Measurements from ENCODE around the gene VAV2.

Gene VAV2

DNA sequence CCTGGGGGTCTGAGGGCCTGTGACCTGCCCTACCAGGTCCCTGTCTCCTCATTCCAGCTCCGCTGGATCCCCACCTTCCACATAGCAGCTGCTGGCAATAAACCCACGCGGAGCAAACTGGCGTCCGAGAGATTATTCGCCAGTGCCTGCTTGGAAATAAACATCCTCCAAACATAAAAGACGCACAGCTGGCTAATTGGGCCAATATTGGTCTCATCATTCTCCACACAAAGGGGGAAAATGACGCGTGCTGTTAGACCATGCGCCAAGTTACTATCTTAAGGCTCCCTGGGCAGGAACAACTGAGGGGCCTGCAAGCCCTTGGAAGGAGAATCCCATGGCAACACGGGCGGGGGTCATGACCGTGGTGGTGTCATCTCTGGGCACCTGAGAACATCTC is 180.7 kb downstream of the VAV2 start:
- DNase-seq: peak; percentile 67

DNA sequence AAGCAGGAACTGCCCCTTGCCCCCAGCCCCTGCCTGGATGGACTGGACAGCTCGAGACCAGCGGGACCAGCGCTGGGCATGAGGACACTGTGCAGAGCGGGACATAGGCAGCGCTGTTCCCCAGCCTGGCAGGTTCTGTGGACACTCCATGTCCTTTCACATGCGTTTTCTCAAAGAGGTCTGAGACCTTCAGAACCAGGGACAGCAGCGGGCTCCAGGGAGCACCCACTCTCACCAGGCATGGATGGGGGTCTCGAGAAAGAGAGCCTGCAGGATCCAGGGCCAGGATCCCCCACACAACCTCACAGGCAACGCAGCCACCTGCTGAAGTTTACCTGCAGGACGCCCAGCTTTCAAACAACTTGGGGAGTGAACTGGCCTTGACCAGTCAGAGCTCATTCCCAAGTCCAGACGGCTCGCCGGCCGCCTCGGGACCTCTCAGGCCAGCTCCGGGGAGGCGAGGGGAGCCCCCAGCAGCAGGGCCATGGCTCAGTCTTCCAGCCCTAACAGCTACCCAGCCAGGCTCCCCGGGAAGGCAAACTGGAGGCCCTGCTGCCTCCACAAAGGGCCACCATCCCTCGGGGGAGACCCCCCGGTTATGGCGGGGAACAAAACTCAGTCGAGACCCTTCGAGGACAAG is 181.4 kb downstream of the VAV2 start:
- no peak for DNase-seq

DNA sequence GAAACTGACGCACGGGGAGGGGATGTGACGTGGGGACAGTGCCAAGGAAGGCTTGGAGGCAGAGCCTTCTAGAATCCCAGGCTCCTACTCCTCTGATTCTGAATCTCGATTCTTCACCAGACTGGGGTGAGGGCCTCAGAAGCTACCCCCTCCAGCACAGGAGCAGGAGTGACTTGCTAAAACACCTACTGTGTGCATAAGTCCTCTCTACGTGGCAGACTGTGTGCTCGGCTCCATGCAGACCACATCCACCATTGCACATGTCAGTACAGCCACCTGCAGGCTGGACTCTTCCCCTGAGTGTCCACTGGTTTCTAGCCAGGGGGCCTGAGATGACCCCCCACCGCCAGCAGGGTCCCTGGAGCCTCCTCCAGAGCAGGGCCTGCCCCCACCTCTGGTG is 182.8 kb downstream of the VAV2 start:
- no peak for DNase-seq

DNA sequence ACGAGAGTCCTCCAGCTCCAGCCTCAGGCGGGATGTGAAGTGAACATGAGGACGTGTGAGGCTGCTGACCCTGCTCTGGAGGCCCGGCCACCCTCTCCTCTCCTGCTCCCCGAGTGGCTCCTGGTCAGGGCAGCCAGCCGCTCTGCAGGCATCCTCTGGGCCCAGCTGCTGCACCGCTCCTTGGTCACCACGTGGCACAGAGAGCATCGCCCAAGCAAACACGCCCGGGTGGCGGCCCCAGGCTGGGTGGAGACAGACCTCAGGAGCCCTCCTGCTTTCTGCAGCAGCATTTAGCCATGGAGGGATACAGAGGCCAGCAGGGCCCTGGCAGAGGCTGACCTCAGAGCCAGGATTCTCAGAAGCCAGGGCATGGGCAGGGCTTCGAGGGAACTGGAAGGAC is 184.3 kb downstream of the VAV2 start:
- no peak for DNase-seq

DNA sequence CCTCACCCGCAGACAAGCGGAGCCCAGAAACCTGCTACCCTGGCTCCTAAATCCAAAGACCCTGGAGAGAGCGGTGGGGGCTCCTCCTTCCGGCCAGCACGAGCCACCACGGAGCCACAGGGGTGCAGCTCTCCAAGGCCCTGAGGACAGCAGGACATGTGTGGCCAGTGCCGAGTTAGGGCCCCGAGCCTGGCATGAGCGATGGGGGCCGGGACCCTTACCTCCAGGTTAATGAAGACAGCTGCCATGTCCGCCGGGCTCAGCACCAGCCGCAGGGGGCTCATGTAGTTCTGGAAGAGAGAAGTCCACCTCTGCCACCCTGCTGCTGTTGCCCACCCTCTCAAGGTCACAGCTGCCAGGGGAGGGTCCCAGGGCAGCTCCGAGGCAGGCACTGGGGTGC is 185.1 kb downstream of the VAV2 start:
- DNase-seq: no peak

DNA sequence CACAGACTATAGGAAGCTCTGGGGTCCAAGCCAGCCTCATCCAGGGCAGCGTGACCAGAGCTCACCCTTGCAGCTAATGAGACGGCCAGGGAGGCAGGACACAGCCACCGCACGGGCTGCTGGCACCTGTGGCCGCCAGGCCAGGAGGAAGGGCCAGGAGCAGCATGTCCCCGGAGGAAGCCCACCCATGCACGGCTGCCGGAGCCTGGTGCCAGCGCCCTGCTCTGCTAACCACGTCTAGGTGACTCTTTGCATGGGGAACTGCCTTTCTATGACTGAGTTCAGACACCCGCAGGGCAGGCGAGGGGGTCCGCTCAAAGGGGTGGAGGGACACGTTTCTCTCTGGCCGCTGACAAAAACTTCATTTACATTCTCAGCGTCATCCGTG is 185.5 kb downstream of the VAV2 start:
- DNase-seq: no peak

DNA sequence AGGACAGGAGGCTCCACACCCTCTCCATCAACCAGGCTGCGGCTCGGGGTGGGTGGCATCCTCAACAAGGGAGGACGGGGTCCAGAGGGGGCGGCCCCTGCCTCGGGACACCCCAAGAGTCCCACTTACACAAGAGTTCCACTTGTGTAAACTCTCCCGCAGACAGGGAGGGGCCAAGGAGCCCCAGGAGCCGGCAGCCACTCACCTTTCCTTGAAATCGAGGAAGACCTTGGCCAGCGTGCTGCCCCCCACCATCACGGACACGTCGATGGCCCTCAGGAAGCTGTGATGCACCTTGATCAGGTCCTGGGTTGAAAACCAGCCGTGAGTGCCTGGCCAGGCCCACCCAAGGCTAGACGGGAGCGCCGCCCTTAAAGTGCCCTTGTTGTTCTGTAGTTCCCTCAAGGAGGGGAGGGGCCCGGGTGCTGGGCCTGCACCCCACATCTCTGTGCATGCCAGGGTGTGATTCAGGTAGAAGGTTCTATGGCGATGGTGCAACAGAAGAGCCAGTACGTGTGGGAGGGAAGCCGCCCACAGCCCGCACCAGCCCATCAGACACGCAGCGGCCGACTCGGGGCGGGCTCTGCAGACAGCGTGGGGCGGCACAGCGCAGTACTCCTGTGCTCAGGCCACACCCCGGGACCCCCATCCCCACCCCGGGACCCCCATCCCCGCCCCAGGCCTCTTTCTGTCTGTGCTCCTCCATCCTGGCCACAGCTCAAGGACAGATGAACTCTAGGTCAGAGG is 186.1 kb downstream of the VAV2 start:
- DNase-seq: no peak

DNA sequence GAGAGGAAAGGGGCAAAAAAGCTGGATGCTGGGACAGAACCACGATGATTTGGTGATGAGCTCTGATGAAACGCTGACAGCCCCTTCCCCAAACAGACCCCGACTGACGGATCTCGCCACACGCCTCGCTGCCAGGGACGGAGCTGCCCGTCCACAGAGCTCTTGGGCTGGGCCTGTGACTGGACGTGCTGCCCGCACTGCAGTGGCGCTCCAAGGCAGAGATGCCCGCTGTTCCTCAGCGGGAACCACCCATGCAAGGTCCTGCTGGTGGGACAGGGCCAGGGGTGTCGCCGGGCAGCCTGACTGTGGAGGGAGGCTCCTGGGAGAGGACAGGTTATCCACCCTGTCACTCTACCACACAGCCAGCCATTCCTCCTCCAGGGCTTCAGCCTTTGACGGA is 187.9 kb downstream of the VAV2 start:
- no peak for DNase-seq

DNA sequence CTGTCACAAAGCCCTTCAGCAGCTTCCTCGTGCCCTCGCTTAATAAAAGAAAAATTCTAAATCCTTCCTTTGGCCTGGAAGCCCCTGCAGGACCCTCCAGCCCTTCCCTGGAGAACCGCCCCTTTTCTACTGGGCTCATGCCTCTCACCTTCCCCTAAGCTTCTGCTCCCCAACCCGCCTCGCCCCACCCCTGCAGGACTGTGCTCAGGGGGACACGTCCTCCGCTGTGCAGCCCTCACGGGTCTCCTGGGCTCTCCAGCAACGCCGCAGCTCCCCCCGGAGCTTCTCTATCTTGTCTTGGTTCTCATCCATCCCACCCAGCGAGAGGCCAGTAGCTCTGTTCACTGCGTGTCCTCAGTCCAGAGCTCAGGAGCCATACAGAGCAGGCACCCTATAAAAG is 188.4 kb downstream of the VAV2 start:
- DNase-seq: no peak

DNA sequence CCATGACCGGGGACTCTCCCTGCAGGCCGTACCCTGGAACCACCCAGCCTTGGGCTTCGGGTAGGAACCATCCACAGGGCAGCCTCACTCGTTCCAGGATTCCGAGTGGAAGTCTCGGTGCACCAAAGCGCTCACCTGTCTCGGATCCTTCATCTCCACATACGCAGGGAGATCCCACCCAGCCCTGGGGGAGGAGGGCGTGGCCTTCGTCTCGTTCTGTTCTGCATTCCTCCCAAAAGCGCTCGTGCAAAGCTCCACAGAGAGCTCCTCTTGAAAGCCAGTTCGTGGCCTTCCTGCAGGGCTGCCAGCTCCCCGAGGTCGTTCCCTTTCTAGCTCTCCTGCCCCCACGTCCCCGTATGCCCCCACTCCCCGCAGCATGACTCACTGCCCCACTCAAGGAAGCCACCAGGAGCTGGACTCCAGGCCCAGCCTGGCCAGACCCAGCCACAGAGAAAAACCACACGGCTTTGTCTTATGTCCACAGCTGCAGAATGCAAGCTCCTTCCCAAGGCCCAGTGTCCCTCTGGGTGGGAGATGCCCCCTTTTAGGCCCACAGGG is 189.0 kb downstream of the VAV2 start:
- DNase-seq: no peak

DNA sequence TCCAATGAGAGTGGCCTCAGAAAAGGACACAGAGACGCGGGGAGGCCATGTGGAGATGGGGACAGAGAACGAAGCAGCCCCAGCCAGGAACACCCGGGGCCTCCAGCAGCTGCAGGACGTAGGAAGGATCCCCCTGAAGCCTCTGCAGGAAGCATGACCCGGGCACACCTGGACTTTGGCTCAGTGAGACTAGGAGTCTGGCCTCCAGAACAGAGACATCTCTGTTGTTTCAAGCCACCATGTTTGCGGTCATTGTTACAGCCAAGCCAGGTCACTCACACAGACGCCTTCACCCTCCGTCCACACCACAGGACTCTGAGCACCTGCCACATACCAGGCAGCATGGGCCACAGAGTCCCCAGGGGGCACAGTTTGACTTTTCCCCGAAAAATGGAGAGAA is 190.4 kb downstream of the VAV2 start:
- no peak for DNase-seq

DNA sequence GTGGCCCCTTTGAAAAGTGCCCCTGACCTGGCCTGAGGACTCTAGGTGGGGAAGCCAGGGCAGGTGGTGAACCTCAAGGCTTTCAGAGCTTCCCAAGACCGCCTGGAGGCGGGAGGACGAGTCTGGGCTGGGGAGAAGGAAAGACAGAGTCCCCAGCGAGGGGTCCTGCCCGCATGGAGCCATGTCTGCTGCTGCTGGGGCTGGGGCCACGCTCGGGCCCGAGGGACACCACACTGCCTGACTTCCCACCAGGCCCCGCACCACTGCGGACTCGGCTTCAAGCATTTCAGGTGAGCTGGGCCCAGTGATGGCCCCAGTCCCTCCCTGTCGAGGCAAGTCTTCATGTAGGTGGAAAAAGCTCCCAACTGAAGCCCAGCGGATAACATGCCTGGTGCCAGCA is 191.9 kb downstream of the VAV2 start:
- no peak for DNase-seq

DNA sequence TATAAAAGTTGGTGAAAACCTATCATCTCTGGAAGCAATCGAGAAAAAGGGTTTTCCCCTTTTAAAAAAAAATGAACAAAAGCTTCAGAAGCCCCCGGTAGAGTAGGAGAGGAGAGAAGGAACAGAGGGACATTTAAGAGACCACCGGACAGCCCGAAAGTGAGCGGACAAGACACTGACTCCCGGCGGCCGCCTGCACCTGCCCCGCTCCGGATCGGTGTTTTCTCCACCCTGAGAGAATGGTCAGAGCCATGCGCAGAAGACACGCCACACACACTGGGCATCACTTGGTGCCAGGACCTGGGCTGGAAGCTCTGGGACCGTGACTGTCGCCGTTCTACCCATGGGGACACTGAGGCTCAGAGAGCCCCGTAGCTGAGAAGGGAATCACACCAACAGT is 192.4 kb downstream of the VAV2 start:
- DNase-seq: no peak

DNA sequence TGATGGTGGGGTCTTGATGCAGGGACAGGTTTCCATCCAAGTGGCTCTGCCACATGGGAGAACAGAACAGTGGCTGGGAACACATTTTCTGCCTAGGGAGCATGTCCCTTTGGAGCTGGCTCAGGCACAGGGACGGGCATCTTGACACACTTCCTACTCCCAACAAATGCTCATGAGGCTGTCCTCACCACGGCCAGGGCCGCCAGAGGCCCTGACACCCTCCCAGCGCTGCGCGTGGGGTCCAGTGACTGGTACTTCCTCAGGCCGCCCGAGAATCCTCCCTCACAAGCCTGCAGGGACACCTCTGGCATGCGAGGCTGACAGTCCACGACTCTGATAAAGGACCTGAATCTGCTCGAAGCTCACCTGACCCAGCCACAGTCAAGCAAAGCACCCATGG is 193.0 kb downstream of the VAV2 start:
- DNase-seq: no peak

DNA sequence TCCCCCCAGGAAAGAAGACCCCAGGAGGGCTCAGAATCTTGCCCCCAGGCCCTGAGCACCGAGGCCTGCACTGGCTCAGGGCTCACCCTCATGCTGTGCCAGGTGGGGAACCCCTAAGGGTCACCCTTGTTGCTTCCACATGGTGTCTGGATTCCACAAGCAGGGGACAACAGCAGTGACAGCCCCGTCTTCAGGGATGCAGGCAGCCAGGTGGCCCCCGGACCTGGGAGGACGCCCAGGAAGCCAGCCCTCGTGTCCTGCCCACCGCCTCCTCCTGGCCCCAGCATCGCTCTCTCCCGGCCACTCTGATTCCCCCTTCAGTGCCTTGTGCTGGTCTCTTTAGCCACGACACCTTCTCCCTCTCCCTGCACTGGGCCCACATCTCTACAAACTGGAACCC is 194.0 kb downstream of the VAV2 start:
- DNase-seq: no peak

DNA sequence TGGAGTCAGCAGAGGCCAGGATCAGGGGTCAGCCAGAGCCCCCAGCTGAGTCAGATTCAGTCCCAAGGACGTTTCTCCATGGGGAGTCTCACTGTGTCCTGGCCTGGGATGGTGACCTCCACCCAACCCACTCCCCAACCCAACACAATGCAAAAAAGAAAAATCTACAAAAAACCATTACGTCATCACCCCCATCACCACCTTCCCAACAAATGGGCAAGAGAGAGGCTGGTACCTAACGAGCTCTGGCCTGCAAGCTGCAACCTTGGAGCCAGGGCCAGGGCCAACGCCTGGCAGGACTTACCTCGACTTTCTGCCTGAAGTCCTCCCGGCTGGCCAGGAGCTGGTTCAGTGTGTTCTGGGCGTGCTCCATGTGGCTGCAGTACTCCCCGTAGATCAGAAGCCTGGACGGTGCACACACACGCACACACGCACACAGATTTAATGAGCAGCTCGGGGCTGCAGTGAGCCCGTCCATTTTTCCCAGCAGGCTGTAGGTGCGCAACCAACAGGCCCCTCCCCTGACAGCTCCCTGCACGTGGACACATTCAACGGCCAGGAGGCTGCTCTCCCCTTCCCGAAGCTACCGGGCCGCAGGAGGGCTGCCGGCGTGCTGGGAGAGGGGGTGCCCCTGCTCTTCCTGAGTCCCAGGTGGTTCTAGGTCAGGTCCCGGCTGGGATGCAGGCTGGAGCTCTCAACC is 194.6 kb downstream of the VAV2 start:
- DNase-seq: no peak

DNA sequence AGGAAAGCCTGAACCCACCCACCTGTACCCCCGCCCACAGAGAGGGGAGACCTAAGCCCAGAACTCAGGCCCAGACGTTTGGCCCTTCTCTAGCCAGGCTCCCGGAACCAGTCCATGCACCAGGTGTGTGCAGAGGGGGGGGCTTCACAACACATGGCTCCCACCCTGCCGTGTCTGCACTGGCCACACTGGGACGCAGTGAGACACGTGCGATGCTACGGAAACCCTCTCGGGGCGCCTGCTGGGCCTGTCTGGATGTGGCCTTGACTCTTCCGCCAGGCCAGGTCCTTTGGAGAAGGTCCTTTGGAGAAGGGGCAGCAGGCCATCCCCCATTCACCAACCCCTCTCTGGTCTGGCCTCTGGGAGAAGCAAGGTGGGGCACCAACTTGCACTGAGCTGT is 195.6 kb downstream of the VAV2 start:
- no peak for DNase-seq

DNA sequence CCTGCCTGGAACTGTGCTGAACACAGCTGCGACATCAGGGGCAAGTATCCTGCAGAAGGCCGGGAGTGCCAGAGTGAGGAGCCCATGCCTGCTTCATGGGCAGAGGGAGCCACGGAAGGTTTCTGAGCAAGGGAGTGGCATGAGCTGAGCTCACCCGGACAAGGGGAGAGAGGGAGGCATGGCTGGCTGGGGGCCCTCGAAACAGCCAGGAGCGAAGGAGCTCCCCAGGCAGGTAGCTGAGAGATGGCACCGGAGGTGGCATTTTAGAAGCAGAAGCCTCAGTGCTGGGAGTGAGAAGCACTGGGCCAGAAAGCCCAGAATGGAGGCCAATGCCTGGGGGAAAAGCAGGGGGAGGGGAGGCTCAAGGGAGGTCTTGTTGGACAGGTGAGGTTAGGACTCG is 197.1 kb downstream of the VAV2 start:
- no peak for DNase-seq

DNA sequence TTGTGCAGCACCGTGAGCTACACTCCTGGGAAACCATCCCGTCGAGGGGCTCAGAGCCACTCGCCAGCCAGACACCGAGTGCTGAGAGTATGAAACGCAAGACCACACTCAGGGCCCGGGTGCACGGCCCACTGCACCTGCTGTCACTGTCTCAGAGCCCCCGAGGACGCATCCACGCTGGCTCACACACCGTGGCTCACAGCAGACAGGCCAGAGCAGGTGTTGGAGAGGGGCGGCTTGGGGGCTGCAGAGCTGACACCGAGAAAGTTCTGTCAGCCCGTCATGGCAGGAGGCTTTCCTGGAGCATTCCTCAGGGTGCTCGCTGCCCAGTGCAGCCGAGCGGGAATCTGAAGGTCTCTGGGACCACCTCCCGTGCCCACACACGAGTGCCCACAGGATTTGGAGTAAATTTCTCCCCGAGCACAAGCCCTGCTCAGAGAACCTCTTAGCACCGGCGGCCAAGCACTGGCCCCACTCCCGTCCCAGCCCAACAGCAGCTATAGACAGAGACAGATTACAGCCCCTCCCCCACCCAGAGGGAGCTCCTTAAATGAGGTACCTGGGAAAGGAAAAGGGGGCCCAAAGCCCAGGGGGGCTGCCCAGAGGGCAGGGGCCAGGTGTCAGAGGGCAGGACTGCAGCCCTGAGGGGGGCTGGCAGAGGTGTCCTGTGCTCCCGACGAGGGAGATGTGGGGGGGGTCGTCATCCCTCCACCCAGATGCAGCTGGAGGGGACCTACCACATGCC is 197.9 kb downstream of the VAV2 start:
- no peak for DNase-seq

DNA sequence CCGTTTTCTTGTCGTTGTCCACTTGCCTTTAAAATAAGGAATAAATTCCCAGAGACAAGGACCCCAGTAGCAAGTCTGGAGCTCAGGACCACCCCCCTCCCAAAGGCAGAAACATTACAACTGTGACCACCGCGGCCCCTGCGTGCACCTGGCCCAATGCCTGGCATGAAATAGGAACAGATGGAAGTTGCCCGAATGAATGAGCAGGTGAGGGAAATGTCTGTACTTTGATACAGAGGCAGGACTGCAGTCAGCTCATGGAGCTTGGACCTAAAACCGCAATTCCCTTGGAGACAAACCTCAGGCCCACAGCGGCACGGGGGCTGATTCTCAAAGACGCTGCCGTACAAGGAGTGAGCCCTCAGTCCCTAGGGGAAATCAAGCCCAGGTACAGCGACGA is 198.7 kb downstream of the VAV2 start:
- DNase-seq: no peak

DNA sequence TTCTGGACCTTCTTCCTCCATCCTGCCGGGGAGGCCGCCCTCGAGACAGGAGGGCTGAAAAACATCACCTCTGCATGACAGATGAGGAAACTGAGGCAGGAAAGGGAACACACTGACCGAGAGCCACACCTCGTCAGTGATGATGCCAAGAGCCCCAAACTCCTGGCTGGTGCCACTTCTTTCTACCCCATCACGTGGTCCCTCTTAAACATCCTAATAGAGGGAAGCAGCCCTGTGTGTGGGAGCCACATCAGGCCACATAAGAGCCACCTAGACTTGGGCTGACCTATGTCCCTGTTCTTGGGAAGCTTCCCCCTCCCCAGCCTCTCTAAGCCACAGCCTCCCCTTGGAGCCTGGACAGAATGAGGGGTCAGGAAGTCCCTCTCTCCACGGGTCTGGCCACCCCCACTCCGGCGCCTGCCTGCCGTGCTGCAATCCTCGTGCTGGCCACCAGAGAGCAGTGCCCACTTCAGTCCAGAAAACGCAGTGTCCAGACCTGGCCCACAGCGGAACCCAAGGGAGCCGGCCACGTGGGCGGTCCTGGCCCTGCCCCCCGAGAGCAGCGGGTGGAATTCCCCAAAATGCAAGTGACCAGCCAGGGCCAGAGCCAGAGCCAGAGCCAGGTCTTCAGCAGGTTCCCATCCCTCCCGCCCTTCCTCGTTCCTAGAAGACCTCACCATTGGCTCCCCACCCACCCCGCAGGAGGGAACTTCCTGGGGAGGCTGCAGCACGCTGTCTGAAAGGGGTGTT is 199.2 kb downstream of the VAV2 start:
- DNase-seq: peak; percentile 53
